Ovary (tissue), 3 donors: ENCODE results near the gene MAML2.

Experiments
- CTCF ChIP-seq, 3 donors: fragments of 450-650 bp in 2 of 3; fragments of 200-600 bp in 1 of 3; IDR thresholded peaks; one replicate each; pipeline versions ENCODE4 v1.5.1 to v1.8.0; 2016 to 2022; ENCODE audit warnings: antibody characterized with exemption in 3 of 3, mild to moderate bottlenecking in 1 of 3
- EP300 ChIP-seq: sonication (generic); formaldehyde crosslinking; IDR thresholded peaks from one replicate; pipeline ENCODE4 v1.6.1; 2017; ENCODE audit warnings: antibody characterized with exemption
- POLR2A ChIP-seq: fragments of 450-650 bp; IDR thresholded peaks from one replicate; pipeline ENCODE4 v1.6.1; 2017; ENCODE audit warnings: antibody characterized with exemption, mild to moderate bottlenecking, moderate library complexity
- donor health status: DM: no; HTN: no; CAD: no.

GRCh38 chr11:96203567-96204365 is 139.2 kb downstream of the MAML2 start:
- TF ChIP-seq CTCF (IDR thresholded peaks at IDR 0.05) (no peak), POLR2A (no peak), EP300 (no peak)
